A549 (cell line): Measurements from ENCODE around the gene TEX53.

Experiments used
- KDM1A ChIP-seq: fragments of 200-600 bp; sonication (generic); IDR thresholded peaks from 2 replicates; pipeline ENCODE4 v1.6.1; 2016; ENCODE audit warnings: low read depth, mild to moderate bottlenecking
- MYC ChIP-seq: IDR thresholded peaks from 2 replicates; pipeline ENCODE4 v1.6.1; 2012; ENCODE audit warnings: mild to moderate bottlenecking, inconsistent platforms, low read length, improper control_type of control experiment, borderline replicate concordance
- POLR2A ChIP-seq: IDR thresholded peaks from 2 replicates; pipeline ENCODE4 v1.6.1; 2012; ENCODE audit warnings: mild to moderate bottlenecking, low read length
- TF ChIP-seq, protein P1 (sequence below): IDR thresholded peaks from 2 replicates; pipeline ENCODE4 v1.6.1; 2012
- TF ChIP-seq, protein P2 (sequence below): fragments of >200 bp; sonication (Bioruptor Twin); formaldehyde crosslinking; IDR thresholded peaks from 3 replicates; pipeline ENCODE4 v1.5.1; 2016
- TF ChIP-seq, protein P3 (sequence below): fragments of 150-350 bp; IDR thresholded peaks from 2 replicates; pipeline ENCODE4 v1.6.1; 2014; ENCODE audit warnings: low read depth, mild to moderate bottlenecking, low read length

DNA sequence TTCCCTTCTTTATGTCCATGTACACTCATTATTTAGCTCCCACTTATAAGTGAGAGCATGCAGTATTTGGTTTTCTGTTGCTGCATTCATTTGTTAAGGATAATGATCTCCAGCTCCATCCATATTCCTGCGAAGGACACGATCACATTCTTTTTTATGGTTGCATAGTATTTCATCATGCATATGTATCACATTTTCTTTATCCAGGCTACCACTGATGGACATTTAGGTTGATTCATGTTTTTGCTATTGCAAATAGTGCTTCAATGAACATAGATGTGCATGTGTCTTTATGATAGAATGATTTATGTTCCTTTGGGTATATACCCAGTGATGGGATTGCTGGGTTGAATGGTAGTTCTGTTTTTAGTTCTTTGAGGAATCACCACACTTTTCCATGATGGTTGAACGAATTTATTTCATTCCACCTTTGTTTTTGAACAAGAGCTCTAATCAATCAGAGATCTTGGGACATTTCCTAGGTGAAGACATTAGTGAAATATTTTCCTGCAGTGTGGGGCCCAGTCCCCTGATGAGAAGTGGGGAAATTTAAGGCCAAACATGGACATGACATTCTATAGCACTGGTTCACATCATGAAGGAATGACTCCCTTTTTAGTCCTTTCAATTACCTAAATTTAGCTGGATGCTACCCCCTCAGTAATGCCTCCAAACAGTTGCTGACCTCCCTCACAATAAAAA is 31.5 kb upstream of the TEX53 start:
- TF ChIP-seq, protein P1, sequence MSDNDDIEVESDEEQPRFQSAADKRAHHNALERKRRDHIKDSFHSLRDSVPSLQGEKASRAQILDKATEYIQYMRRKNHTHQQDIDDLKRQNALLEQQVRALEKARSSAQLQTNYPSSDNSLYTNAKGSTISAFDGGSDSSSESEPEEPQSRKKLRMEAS: no peak
- TF ChIP-seq POLR2A (no peak), MYC (no peak), KDM1A (no peak)
- TF ChIP-seq, protein P2, sequence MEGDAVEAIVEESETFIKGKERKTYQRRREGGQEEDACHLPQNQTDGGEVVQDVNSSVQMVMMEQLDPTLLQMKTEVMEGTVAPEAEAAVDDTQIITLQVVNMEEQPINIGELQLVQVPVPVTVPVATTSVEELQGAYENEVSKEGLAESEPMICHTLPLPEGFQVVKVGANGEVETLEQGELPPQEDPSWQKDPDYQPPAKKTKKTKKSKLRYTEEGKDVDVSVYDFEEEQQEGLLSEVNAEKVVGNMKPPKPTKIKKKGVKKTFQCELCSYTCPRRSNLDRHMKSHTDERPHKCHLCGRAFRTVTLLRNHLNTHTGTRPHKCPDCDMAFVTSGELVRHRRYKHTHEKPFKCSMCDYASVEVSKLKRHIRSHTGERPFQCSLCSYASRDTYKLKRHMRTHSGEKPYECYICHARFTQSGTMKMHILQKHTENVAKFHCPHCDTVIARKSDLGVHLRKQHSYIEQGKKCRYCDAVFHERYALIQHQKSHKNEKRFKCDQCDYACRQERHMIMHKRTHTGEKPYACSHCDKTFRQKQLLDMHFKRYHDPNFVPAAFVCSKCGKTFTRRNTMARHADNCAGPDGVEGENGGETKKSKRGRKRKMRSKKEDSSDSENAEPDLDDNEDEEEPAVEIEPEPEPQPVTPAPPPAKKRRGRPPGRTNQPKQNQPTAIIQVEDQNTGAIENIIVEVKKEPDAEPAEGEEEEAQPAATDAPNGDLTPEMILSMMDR: no peak
- TF ChIP-seq, protein P3, sequence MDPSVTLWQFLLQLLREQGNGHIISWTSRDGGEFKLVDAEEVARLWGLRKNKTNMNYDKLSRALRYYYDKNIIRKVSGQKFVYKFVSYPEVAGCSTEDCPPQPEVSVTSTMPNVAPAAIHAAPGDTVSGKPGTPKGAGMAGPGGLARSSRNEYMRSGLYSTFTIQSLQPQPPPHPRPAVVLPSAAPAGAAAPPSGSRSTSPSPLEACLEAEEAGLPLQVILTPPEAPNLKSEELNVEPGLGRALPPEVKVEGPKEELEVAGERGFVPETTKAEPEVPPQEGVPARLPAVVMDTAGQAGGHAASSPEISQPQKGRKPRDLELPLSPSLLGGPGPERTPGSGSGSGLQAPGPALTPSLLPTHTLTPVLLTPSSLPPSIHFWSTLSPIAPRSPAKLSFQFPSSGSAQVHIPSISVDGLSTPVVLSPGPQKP: no peak
